ENCODE data around the gene FAM168A.

GRCh38 chr11:73374151-73374550, 223.8 kb downstream of the FAM168A start:
- TF ChIP-seq, protein P1, sequence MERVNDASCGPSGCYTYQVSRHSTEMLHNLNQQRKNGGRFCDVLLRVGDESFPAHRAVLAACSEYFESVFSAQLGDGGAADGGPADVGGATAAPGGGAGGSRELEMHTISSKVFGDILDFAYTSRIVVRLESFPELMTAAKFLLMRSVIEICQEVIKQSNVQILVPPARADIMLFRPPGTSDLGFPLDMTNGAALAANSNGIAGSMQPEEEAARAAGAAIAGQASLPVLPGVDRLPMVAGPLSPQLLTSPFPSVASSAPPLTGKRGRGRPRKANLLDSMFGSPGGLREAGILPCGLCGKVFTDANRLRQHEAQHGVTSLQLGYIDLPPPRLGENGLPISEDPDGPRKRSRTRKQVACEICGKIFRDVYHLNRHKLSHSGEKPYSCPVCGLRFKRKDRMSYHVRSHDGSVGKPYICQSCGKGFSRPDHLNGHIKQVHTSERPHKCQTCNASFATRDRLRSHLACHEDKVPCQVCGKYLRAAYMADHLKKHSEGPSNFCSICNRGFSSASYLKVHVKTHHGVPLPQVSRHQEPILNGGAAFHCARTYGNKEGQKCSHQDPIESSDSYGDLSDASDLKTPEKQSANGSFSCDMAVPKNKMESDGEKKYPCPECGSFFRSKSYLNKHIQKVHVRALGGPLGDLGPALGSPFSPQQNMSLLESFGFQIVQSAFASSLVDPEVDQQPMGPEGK (CRISPR knock-in tag; IDR thresholded peaks at IDR 0.05; ENCODE audit: borderline replicate concordance) = no peak
- TF ChIP-seq CSRNP3 (CRISPR knock-in tag; IDR thresholded peaks at IDR 0.05) = no peak
